ENCODE data around the gene STOM.
A peak's percentile ranks its signal among the peaks of the same experiment; 100 is the strongest.

The STOM gene

DNA sequence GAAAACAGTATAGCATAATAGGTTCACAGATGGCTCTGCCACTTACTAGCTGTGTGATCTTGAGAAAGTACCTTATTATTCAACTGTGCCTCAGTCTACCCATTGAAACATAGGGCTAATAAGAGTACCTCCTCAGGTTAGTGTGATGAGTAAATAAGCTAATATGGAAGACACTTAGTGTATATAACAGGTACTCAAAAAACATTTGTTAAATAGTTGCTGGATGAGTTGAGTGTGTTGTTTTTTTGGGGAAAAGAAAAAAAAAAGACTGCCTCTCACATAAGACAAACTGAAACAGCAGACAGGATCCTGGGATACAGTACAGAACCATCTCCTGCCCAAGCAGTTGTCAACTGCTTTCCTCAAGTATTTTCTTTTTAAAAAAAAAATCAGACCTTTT, 5.2 kb downstream of the STOM start:
- H3K9me3 Mint-ChIP-seq = no peaks in the 10 kb centered on the region
- no peak overlapping the region for H3K4me3 Mint-ChIP-seq
- H3K27ac Mint-ChIP-seq = peak overlapping the region; percentile 9
- intact Hi-C loops (cut with micrococcal nuclease) = no loop called here
- H3K36me3 Mint-ChIP-seq (ENCODE audit: low read depth) = peaks cover 10% of the 10 kb centered on the region
- H3K27me3 Mint-ChIP-seq = no peaks in the 10 kb centered on the region
- peaks cover 39% of the 10 kb centered on the region for H3K4me1 Mint-ChIP-seq (ENCODE audit: low read depth)

- peaks cover 46% of the 10 kb centered on the region for H3K4me1 Mint-ChIP-seq (ENCODE audit: low read depth)
Observed at GRCh38 chr9:121364077-121364476, 6.0 kb downstream of the STOM start.

DNA sequence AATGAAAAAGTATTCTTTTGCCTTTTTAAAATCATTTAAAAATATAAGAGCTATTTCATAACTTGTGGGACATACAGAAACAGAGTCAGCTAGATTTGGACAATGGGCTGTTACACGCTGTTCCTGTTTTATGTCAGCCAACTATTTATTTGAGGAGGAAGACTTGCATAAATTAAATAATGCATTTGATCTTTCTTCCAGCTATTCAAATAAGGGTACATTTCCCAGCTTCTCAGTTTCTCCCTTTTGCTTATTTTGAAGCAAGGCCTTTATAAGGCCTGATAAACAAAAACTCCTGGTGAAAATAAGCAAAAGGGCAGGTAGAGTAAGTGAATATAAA, 6.5 kb downstream of the STOM start:
- Mint-ChIP-seq H3K27ac (peak overlapping the region; percentile 67), H3K9me3 (no peaks in the 10 kb centered on the region), H3K36me3 (ENCODE audit: low read depth) (peaks cover 4% of the 10 kb centered on the region), H3K4me3 (no peak overlapping the region), H3K27me3 (no peaks in the 10 kb centered on the region), H3K4me1 (ENCODE audit: low read depth) (peaks cover 51% of the 10 kb centered on the region)
- intact Hi-C loops (cut with micrococcal nuclease) = no loop called here

More at GRCh38 chr9:121364077-121364476, 6.0 kb downstream of the STOM start:
- Mint-ChIP-seq H3K9me3 (no peaks in the 10 kb centered on the region), H3K27me3 (no peaks in the 10 kb centered on the region), H3K27ac (peak overlapping the region; percentile 67), H3K36me3 (ENCODE audit: low read depth) (peaks cover 4% of the 10 kb centered on the region), H3K4me3 (no peak overlapping the region)
- intact Hi-C loops (cut with micrococcal nuclease) = no loop called here

GRCh38 chr9:121362813-121363621, 7.0 kb downstream of the STOM start:
- Mint-ChIP-seq H3K9me3 (no peaks in the 10 kb centered on the region), H3K27me3 (no peaks in the 10 kb centered on the region), H3K4me3 (no peak overlapping the region), H3K27ac (peak overlapping the region; percentile 17), H3K36me3 (ENCODE audit: low read depth) (peaks cover 4% of the 10 kb centered on the region), H3K4me1 (ENCODE audit: low read depth) (peaks cover 53% of the 10 kb centered on the region)
- intact Hi-C loops (cut with micrococcal nuclease) = no loop called here

DNA sequence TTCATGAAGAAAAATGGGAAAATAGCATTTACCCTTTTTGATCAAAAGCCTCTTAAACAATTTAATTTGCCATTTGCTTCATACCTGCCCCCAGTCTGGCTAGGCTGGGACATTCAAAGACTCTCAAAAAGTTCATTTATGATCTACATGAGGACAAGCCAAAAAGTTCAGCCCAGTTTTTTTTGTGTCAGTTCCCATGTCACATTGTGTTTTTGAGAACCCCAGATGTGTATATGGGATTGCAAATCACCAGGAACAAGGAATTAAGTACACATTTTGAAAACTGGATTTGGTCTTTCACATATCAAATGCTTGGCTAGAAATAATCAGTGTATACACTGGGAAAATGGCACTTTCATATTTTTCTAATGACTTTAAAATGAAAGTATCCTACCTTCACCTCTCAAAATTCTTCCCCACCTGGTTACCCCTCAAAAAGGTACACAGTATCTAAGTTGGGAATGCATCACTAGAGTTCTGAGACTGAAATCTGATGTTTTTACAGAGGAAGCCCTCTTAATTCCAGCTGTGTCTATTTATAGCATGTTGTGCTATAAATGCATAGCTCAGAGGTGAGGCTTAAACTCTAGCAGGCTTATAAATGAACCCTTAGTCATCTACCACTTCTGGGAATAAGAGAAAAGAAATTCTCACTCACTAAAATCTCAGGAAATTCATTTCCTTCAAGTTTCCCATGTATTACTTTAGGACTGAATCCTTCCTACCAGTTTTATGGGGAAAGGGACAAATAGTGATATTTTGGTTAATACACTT, 9.3 kb downstream of the STOM start:
- no peak overlapping the region for H3K27ac Mint-ChIP-seq
- H3K36me3 Mint-ChIP-seq (ENCODE audit: low read depth) = peaks cover 15% of the 10 kb centered on the region
- intact Hi-C loops (cut with micrococcal nuclease) = no loop called here
- no peak overlapping the region for H3K4me3 Mint-ChIP-seq
- no peaks in the 10 kb centered on the region for H3K9me3 Mint-ChIP-seq
- H3K4me1 Mint-ChIP-seq (ENCODE audit: low read depth) = peaks cover 40% of the 10 kb centered on the region
- H3K27me3 Mint-ChIP-seq = no peaks in the 10 kb centered on the region

DNA sequence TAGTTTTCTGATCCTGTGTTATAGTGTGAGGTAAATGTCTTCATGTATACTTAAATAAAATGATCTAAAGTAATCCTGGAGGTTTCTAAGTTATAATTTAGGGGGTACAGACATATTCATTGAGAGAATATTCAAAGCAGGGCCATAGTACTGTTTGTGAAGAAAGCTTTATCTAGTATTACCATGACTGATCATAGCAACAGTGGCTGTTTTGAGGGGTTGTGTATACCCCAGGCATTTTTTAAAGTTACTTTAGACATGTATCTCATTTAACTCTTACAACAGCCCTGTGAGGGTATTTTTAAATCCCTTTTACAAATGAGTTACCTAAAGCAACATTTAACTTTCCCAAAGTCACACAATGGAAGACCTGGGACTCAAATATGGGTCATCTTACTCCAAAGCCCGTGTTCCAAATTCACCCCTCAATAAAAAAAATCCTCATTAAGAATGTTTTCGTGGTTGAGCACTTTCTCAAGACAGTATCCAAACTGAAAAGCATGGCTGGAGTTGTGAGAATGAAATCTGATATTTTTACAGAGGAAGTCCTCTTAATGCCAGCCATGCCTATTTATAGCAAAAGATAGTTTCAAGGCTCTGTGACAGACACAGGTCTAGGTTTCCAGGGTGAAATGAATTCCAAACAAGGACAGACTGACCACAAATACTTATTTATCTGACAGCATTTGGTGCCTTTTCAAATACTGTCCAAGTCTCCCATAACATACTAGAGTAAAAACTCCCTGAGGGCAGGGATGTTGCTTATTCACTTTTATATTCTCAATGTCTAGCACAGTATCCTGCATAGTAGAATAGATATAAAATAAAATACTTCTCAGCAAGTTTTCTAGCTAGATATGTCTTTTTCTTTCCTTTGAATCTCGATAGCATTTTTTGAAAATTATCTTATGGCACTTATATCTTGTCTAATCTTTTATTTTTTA, 10.4 kb downstream of the STOM start:
- H3K4me1 Mint-ChIP-seq (ENCODE audit: low read depth) = peaks cover 36% of the 10 kb centered on the region
- no peaks in the 10 kb centered on the region for H3K9me3 Mint-ChIP-seq
- no peak overlapping the region for H3K4me3 Mint-ChIP-seq
- H3K27me3 Mint-ChIP-seq = no peaks in the 10 kb centered on the region
- intact Hi-C loops (cut with micrococcal nuclease) = no loop called here
- peaks cover 25% of the 10 kb centered on the region for H3K36me3 Mint-ChIP-seq (ENCODE audit: low read depth)
- H3K27ac Mint-ChIP-seq = peak overlapping the region; percentile 69

DNA sequence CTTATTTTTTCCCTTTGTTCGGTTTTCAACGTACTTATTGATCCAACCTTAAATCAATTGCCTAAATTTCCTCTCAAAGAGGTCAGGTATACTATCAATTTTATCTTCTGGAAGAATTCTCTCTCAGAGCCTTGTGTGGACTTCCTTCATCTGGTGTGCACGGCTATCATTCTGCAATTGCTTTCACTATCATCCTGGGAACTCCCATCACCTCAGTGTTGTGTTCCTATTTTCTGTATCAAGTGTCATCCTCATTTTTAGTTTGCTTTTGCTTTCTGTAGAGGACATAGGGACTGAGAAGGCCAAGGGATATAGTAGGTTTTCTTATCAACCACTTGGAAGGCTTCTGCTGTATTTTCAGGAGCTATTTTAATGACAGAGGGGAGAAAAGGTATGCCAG, 11.3 kb downstream of the STOM start:
- Mint-ChIP-seq H3K9me3 (no peaks in the 10 kb centered on the region), H3K4me3 (peak overlapping the region; percentile 10), H3K27ac (peak overlapping the region; percentile 69), H3K4me1 (ENCODE audit: low read depth) (peaks cover 36% of the 10 kb centered on the region), H3K27me3 (no peaks in the 10 kb centered on the region), H3K36me3 (ENCODE audit: low read depth) (peaks cover 26% of the 10 kb centered on the region)
- intact Hi-C loops (cut with micrococcal nuclease) = no loop called here

- no peak overlapping the region for H3K4me3 Mint-ChIP-seq
- intact Hi-C loops (cut with micrococcal nuclease) = no loop called here
Observed at GRCh38 chr9:121357011-121357410, 13.0 kb downstream of the STOM start.

GRCh38 chr9:121354762-121355161, 15.3 kb downstream of the STOM start:
- Mint-ChIP-seq H3K9me3 (no peaks in the 10 kb centered on the region), H3K4me3 (no peak overlapping the region), H3K27me3 (no peaks in the 10 kb centered on the region), H3K27ac (no peak overlapping the region), H3K4me1 (ENCODE audit: low read depth) (peaks cover 50% of the 10 kb centered on the region), H3K36me3 (ENCODE audit: low read depth) (peaks cover 40% of the 10 kb centered on the region)
- intact Hi-C loops (cut with micrococcal nuclease) = no loop called here

More at GRCh38 chr9:121357011-121357410, 13.0 kb downstream of the STOM start:
- H3K36me3 Mint-ChIP-seq (ENCODE audit: low read depth) = peaks cover 32% of the 10 kb centered on the region
- no peaks in the 10 kb centered on the region for H3K27me3 Mint-ChIP-seq
- peaks cover 36% of the 10 kb centered on the region for H3K4me1 Mint-ChIP-seq (ENCODE audit: low read depth)
- no peak overlapping the region for H3K27ac Mint-ChIP-seq
- H3K9me3 Mint-ChIP-seq = no peaks in the 10 kb centered on the region

DNA sequence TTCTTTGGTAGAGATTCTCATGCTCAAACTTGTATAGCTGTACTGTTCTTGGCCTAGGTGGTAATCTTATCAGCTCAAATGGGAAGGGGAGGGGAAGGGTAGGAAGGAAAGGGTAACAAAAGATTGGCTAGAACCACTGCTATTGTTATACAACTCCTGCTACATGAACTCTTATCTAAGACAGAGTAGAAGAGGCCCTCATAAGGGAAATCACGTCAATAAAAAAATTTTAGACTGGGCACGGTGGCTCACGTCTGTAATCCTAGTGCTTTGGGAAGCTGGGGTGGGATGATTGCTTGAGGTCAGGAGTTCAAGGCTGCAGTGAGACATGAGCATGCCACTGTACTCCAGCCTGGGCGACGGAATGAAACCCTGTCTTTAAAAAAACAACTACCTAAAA, 15.9 kb downstream of the STOM start:
- Mint-ChIP-seq H3K27ac (peak overlapping the region; percentile 44), H3K36me3 (ENCODE audit: low read depth) (peaks cover 47% of the 10 kb centered on the region), H3K27me3 (no peaks in the 10 kb centered on the region), H3K4me3 (no peak overlapping the region), H3K4me1 (ENCODE audit: low read depth) (peaks cover 48% of the 10 kb centered on the region), H3K9me3 (no peaks in the 10 kb centered on the region)
- intact Hi-C loops (cut with micrococcal nuclease) = no loop called here

GRCh38 chr9:121353241-121354061, 16.6 kb downstream of the STOM start:
- intact Hi-C loops (cut with micrococcal nuclease) = no loop called here
- Mint-ChIP-seq H3K4me1 (ENCODE audit: low read depth) (peaks cover 42% of the 10 kb centered on the region), H3K27ac (peak overlapping the region; percentile 44), H3K36me3 (ENCODE audit: low read depth) (peaks cover 54% of the 10 kb centered on the region), H3K9me3 (no peaks in the 10 kb centered on the region), H3K4me3 (peak overlapping the region; percentile 64), H3K27me3 (no peaks in the 10 kb centered on the region)

GRCh38 chr9:121350993-121351561, 19.0 kb downstream of the STOM start:
- Mint-ChIP-seq H3K27me3 (no peaks in the 10 kb centered on the region), H3K4me1 (ENCODE audit: low read depth) (peaks cover 35% of the 10 kb centered on the region), H3K36me3 (ENCODE audit: low read depth) (peaks cover 60% of the 10 kb centered on the region), H3K27ac (peak overlapping the region; percentile 66), H3K9me3 (no peaks in the 10 kb centered on the region), H3K4me3 (no peak overlapping the region)
- intact Hi-C loops (cut with micrococcal nuclease) = no loop called here

DNA sequence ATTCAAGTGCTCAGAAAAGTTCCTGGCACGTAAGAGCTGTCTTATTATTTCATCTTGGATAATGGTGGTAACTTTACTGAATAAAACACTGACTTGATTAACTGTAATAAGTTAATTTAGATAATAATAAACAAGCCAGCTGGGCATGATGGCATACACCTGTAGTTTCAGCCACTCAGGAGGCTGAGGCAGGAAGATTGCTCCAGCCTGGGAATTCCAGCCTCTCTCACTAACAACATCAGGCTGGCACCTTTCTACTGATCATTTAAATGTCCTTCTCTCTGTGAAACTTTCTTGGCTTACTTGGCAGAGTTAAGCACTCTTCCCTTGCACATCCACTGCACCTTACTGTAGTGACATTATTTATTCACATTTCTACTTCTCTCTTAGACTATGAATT, 20.0 kb downstream of the STOM start:
- intact Hi-C loops (cut with micrococcal nuclease) = no loop called here
- H3K4me1 Mint-ChIP-seq (ENCODE audit: low read depth) = peaks cover 35% of the 10 kb centered on the region
- peaks cover 58% of the 10 kb centered on the region for H3K36me3 Mint-ChIP-seq (ENCODE audit: low read depth)
- H3K4me3 Mint-ChIP-seq = no peak overlapping the region
- H3K27me3 Mint-ChIP-seq = no peaks in the 10 kb centered on the region
- no peaks in the 10 kb centered on the region for H3K9me3 Mint-ChIP-seq
- H3K27ac Mint-ChIP-seq = no peak overlapping the region

Measured in dendritic cell treated with granulocyte-macrophage colony-stimulating factor and Interleukin-4, amounts not matched to agents 40 ng/mL and 50 ng/mL, for 4 days (primary cell).